ENCODE data around the gene EPS8L1. TPM values are rescaled to one million over a fixed set of nuclear protein-coding genes. Genes with fewer than 3 reads are reported as not detected.

The EPS8L1 gene
- total RNA-seq, 1 experiment from 2014 or later: 75.8 TPM

DNA sequence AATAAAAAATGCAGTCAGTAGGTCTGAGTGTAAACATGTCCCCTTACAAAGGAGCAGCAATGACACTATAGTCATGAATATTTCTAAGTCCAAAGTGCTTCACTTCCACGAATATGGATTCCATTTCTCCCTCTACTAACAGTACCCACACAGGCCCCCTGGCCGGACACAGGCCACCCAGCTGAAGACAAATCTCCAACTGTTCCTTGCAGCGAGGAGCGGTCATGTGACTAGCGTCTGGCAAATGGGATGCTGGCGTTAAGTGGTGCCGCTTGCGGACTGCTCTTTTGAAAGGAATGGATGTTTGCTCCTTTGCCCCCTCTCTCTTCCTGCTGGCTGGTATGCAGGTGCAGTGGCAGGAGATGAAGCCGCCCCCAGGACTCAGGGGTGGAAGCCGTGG lies 25.6 kb downstream of the EPS8L1 start:
- ChIA-PET POLR2A (ENCODE audit: unreplicated experiment) (no interaction called here), CTCF (no interaction called here)
- Histone ChIP-seq H3K27ac (ENCODE audit: low read length) (no peak overlapping the region), H3K9me2 (replicated peaks; ENCODE audit: low read length) (no peaks in the 10 kb centered on the region), H3K4me3 (ENCODE audit: low read length) (no peak overlapping the region), H3K36me3 (ENCODE audit: low read depth, low read length) (peaks cover 7% of the 10 kb centered on the region; the same call in 1 of the 2 replicates), H3K4me1 (ENCODE audit: insufficient read depth, low read length) (no peaks in the 10 kb centered on the region), H3K9ac (ENCODE audit: low read length) (no peak overlapping the region), H3F3A (ENCODE audit: low read length, unreplicated experiment) (no peaks in the 10 kb centered on the region), H3K79me2 (ENCODE audit: low read length) (no peaks in the 10 kb centered on the region), H3K4me2 (ENCODE audit: low read length) (no peak overlapping the region), H4K20me1 (ENCODE audit: low read length) (0 out of 2 replicates have a peak, but pooled peaks cover 3% of the 10 kb centered on the region), H3K27me3 (ENCODE audit: low read length) (no peaks in the 10 kb centered on the region), H3K9me3 (ENCODE audit: low read length) (no peaks in the 10 kb centered on the region), H2AFZ (ENCODE audit: low read length) (no peak overlapping the region)
- BruUV-seq (replicated peaks): no TSS peak
- no peak for DNase-seq
- no peak for TF ChIP-seq EZH2phosphoT487 (IDR thresholded peaks at IDR 0.05; ENCODE audit: borderline replicate concordance, low read length)
- TF ChIP-seq EZH2 (IDR thresholded peaks at IDR 0.05; ENCODE audit: low read length, unreplicated experiment): no peak
- TF ChIP-seq, protein P1, sequence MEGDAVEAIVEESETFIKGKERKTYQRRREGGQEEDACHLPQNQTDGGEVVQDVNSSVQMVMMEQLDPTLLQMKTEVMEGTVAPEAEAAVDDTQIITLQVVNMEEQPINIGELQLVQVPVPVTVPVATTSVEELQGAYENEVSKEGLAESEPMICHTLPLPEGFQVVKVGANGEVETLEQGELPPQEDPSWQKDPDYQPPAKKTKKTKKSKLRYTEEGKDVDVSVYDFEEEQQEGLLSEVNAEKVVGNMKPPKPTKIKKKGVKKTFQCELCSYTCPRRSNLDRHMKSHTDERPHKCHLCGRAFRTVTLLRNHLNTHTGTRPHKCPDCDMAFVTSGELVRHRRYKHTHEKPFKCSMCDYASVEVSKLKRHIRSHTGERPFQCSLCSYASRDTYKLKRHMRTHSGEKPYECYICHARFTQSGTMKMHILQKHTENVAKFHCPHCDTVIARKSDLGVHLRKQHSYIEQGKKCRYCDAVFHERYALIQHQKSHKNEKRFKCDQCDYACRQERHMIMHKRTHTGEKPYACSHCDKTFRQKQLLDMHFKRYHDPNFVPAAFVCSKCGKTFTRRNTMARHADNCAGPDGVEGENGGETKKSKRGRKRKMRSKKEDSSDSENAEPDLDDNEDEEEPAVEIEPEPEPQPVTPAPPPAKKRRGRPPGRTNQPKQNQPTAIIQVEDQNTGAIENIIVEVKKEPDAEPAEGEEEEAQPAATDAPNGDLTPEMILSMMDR (conservative IDR thresholded peaks at IDR 0.05; ENCODE audit: low read depth, low read length): no peak
- intact Hi-C loops (cut with micrococcal nuclease): no loop called here
- no peak for ATAC-seq

- no peaks in the 10 kb centered on the region for H3K79me2 ChIP-seq (ENCODE audit: low read length)
- H3K9me2 ChIP-seq (replicated peaks; ENCODE audit: low read length): no peaks in the 10 kb centered on the region
- no peak overlapping the region for H3K4me3 ChIP-seq (ENCODE audit: low read length)
- no peak overlapping the region for H2AFZ ChIP-seq (ENCODE audit: low read length)
- H4K20me1 ChIP-seq (ENCODE audit: low read length): peaks cover 7% of the 10 kb centered on the region; the same call in 1 of the 2 replicates
- no TSS peak for BruUV-seq (replicated peaks)
- no peaks in the 10 kb centered on the region for H3F3A ChIP-seq (ENCODE audit: low read length, unreplicated experiment)
- intact Hi-C loops (cut with micrococcal nuclease): no loop called here
- no peaks in the 10 kb centered on the region for H3K27me3 ChIP-seq (ENCODE audit: low read length)
- DNase-seq: no peak
- TF ChIP-seq, protein P1 (conservative IDR thresholded peaks at IDR 0.05; ENCODE audit: low read depth, low read length): no peak
- TF ChIP-seq EZH2phosphoT487 (IDR thresholded peaks at IDR 0.05; ENCODE audit: borderline replicate concordance, low read length) (no peak), EZH2 (IDR thresholded peaks at IDR 0.05; ENCODE audit: low read length, unreplicated experiment) (no peak)
- ChIA-PET CTCF (no interaction called here), POLR2A (ENCODE audit: unreplicated experiment) (no interaction called here)
- ATAC-seq: no peak
- no peak overlapping the region for H3K4me2 ChIP-seq (ENCODE audit: low read length)
- H3K9ac ChIP-seq (ENCODE audit: low read length): no peak overlapping the region
- H3K27ac ChIP-seq (ENCODE audit: low read length): no peak overlapping the region
- H3K9me3 ChIP-seq (ENCODE audit: low read length): no peaks in the 10 kb centered on the region
- no peaks in the 10 kb centered on the region for H3K4me1 ChIP-seq (ENCODE audit: insufficient read depth, low read length)
- H3K36me3 ChIP-seq (ENCODE audit: low read depth, low read length): peaks cover 7% of the 10 kb centered on the region; the same call in 1 of the 2 replicates
These were observed 27.5 kb downstream of the EPS8L1 start for GRCh38 chr19:55103190-55103589.

DNA sequence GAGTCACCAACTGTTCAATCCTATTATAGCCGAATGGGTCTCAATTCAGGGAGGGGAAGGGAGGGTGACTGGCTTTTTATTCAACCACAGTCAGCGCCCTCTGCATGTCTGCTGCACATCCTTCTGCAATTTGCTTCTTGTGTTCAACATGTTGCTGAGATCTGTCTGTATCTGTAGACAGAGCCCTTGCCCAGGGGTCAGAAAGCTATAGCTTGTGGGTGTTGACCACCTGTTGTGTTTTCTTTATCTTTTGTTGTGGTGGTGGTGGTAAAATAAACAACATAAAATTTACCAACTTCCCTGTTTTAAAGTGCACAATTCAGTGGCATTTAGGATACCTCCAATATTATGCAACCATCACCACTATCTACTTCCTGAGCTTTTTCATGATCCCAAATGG lies 29.6 kb downstream of the EPS8L1 start:
- Histone ChIP-seq H3K9ac (ENCODE audit: low read length) (no peak overlapping the region), H3K4me1 (ENCODE audit: insufficient read depth, low read length) (no peaks in the 10 kb centered on the region), H3K79me2 (ENCODE audit: low read length) (no peaks in the 10 kb centered on the region), H3K9me3 (ENCODE audit: low read length) (no peaks in the 10 kb centered on the region), H3K27me3 (ENCODE audit: low read length) (no peaks in the 10 kb centered on the region), H4K20me1 (ENCODE audit: low read length) (peaks cover 7% of the 10 kb centered on the region; the same call in 1 of the 2 replicates), H3K36me3 (ENCODE audit: low read depth, low read length) (peaks cover 16% of the 10 kb centered on the region), H2AFZ (ENCODE audit: low read length) (no peak overlapping the region), H3K4me3 (ENCODE audit: low read length) (no peak overlapping the region), H3K4me2 (ENCODE audit: low read length) (no peak overlapping the region), H3K27ac (ENCODE audit: low read length) (no peak overlapping the region), H3F3A (ENCODE audit: low read length, unreplicated experiment) (no peaks in the 10 kb centered on the region), H3K9me2 (replicated peaks; ENCODE audit: low read length) (no peaks in the 10 kb centered on the region)
- TF ChIP-seq, protein P1 (conservative IDR thresholded peaks at IDR 0.05; ENCODE audit: low read depth, low read length): no peak
- TF ChIP-seq EZH2 (IDR thresholded peaks at IDR 0.05; ENCODE audit: low read length, unreplicated experiment): no peak
- no peak for TF ChIP-seq EZH2phosphoT487 (IDR thresholded peaks at IDR 0.05; ENCODE audit: borderline replicate concordance, low read length)
- ChIA-PET CTCF (interaction anchor here (0.6 kb wide), 1 partner anchor 42 kb away, joined by 3 read pairs; the partner anchor contains the start of gene RDH13), POLR2A (ENCODE audit: unreplicated experiment) (no interaction called here)
- intact Hi-C loops (cut with micrococcal nuclease): no loop called here
- ATAC-seq (no peak), DNase-seq (no peak)
- BruUV-seq (replicated peaks): no TSS peak
